H1 (cell line): Measurements from ENCODE around the gene DHRS3. TPM values are rescaled to one million over a fixed set of nuclear protein-coding genes. Genes with fewer than 3 reads are reported as not detected.

Experiments
- CTCF ChIA-PET: fragments of 300-600 bp; sonication (Branson Sonifier 250); formaldehyde crosslinking; loops from one replicate; lab custom pipeline; 2021; ENCODE audit not compliant: partially characterized antibody; lab: Charles Lee
- POLR2A ChIA-PET: fragments of 300-600 bp; sonication (Branson Sonifier 250); formaldehyde crosslinking; loops from one replicate; lab custom pipeline; 2021; ENCODE audit warnings: inconsistent platforms; ENCODE audit not compliant: partially characterized antibody; lab: Charles Lee
- DNase-seq, 2 experiments: peaks; one replicate each; pipeline versions ENCODE4 v3.0.0 to v3.0.0-alpha.2; 2010 to 2022; ENCODE audit warnings: low spot score in 2 of 2, low read depth in 1 of 2, mixed read lengths in 1 of 2
- FAIRE-seq: peaks from 2 replicates; lab custom pipeline; 2011; peaks lifted over from hg19 to GRCh38; lab: Jason Lieb, UNC
- H2AFZ ChIP-seq: 2 replicates; pipeline ENCODE4 v1.8.1; 2012; ENCODE audit warnings: low read length, inconsistent platforms
- H2AK5ac ChIP-seq: 2 replicates; pipeline ENCODE4 v1.6.1; 2013; ENCODE audit warnings: low read depth, low read length
- H2BK120ac ChIP-seq: replicated peaks from 2 replicates; pipeline ENCODE3; 2013; ENCODE audit warnings: low read depth, low read length, inconsistent platforms
- H2BK12ac ChIP-seq: 2 replicates; pipeline ENCODE4 v1.6.1; 2013; ENCODE audit warnings: low read depth, low read length
- H2BK15ac ChIP-seq: 2 replicates; pipeline ENCODE4 v1.6.1; 2013; ENCODE audit warnings: low read length
- H2BK20ac ChIP-seq: 2 replicates; pipeline ENCODE4 v1.6.1; 2013; ENCODE audit warnings: low read length
- H2BK5ac ChIP-seq: 2 replicates; pipeline ENCODE4 v1.6.1; 2013; ENCODE audit warnings: low read depth, low read length
- H3K14ac ChIP-seq: 2 replicates; pipeline ENCODE4 v1.6.1; 2013; ENCODE audit warnings: inconsistent platforms; ENCODE audit not compliant: insufficient read length
- H3K18ac ChIP-seq: 2 replicates; pipeline ENCODE4 v1.6.1; 2013; ENCODE audit warnings: low read length; ENCODE audit errors: extremely low read depth
- H3K23ac ChIP-seq: 2 replicates; pipeline ENCODE4 v1.6.1; 2013; ENCODE audit warnings: inconsistent platforms; ENCODE audit not compliant: insufficient read length
- H3K23me2 ChIP-seq: 2 replicates; pipeline ENCODE4 v1.6.1; 2013; ENCODE audit warnings: low read depth, low read length
- H3K27ac ChIP-seq: 2 replicates; pipeline ENCODE4 v1.6.1; 2011; ENCODE audit warnings: low read depth, low read length, inconsistent platforms
- H3K27me3 ChIP-seq, 4 experiments: replicated peaks in 1 of 4; 1 replicate in 1 of 4; 2 replicates in 3 of 4; pipeline versions ENCODE4 v1.6.1 to v1.8.1; 2011 to 2013; ENCODE audit warnings: low read length in 3 of 4, mild to moderate bottlenecking in 3 of 4, inconsistent platforms in 2 of 4, mixed read lengths in 2 of 4, moderate library complexity in 1 of 4; ENCODE audit not compliant: control insufficient read depth in 3 of 4, insufficient read depth in 3 of 4; ENCODE audit errors: extremely low read depth in 1 of 4
- H3K36me3 ChIP-seq, 4 experiments: 2 replicates each; pipeline versions ENCODE4 v1.6.1 to v1.8.1; 2011 to 2013; ENCODE audit warnings: mild to moderate bottlenecking in 4 of 4, low read length in 3 of 4, moderate library complexity in 2 of 4, control low read depth in 1 of 4, inconsistent platforms in 1 of 4; ENCODE audit not compliant: insufficient read depth in 4 of 4, control insufficient read depth in 2 of 4
- H3K4ac ChIP-seq: replicated peaks from 2 replicates; pipeline ENCODE3; 2013; ENCODE audit warnings: low read length, low read depth, mixed read lengths, inconsistent platforms; ENCODE audit not compliant: insufficient read length
- H3K4me1 ChIP-seq, 4 experiments: replicated peaks in 1 of 4; 1 replicate in 1 of 4; 2 replicates in 3 of 4; pipeline versions ENCODE4 v1.6.1 to v1.8.1; 2011 to 2013; ENCODE audit warnings: low read length in 3 of 4, inconsistent platforms in 2 of 4, mixed read lengths in 1 of 4; ENCODE audit not compliant: insufficient read depth in 4 of 4, control insufficient read depth in 3 of 4
- H3K4me2 ChIP-seq, 2 experiments: 2 replicates each; pipeline versions ENCODE4 v1.6.1 to v1.8.1; 2011 to 2013; ENCODE audit warnings: low read depth in 2 of 2, low read length in 2 of 2, control low read depth in 1 of 2, inconsistent platforms in 1 of 2, mild to moderate bottlenecking in 1 of 2; ENCODE audit not compliant: insufficient read depth in 1 of 2
- H3K4me3 ChIP-seq, 4 experiments: fragments of 200-600, 300-600 bp in 1 of 4; sonication (generic), shearing (Covaris generic), sonication (Bioruptor Twin) in 1 of 4; 2 replicates each; pipeline versions ENCODE4 v1.5.1 to v1.8.1; 2011 to 2016; ENCODE audit warnings: low read length in 4 of 4, low read depth in 3 of 4, control low read depth in 2 of 4, inconsistent platforms in 2 of 4, mild to moderate bottlenecking in 2 of 4, mixed read lengths in 1 of 4, moderate library complexity in 1 of 4; ENCODE audit not compliant: insufficient read depth in 2 of 4; ENCODE audit errors: extremely low read depth in 1 of 4
- H3K56ac ChIP-seq: replicated peaks from 2 replicates; pipeline ENCODE3; 2013; ENCODE audit warnings: low read depth, mild to moderate bottlenecking, mixed read lengths, low read length, inconsistent platforms; ENCODE audit not compliant: insufficient read length
- H3K79me1 ChIP-seq: 2 replicates; pipeline ENCODE4 v1.6.1; 2013; ENCODE audit warnings: low read depth, low read length, control low read depth
- H3K79me2 ChIP-seq, 2 experiments: 2 replicates each; pipeline versions ENCODE4 v1.6.1 to v1.8.1; 2012 to 2013; ENCODE audit warnings: low read length in 2 of 2, mild to moderate bottlenecking in 2 of 2, inconsistent platforms in 1 of 2; ENCODE audit not compliant: insufficient read depth in 2 of 2, control insufficient read depth in 1 of 2
- H3K9ac ChIP-seq, 4 experiments: replicated peaks in 1 of 4; 1 replicate in 1 of 4; 2 replicates in 3 of 4; pipeline versions ENCODE4 v1.6.1 to v1.8.1; 2011 to 2013; ENCODE audit warnings: low read depth in 3 of 4, low read length in 3 of 4, control low read depth in 2 of 4, mild to moderate bottlenecking in 2 of 4, moderate library complexity in 2 of 4, inconsistent platforms in 1 of 4; ENCODE audit errors: extremely low read depth in 1 of 4
- H3K9me3 ChIP-seq, 2 experiments: 2 replicates each; pipeline versions ENCODE4 v1.6.1 to v1.8.1; 2012 to 2013; ENCODE audit warnings: mild to moderate bottlenecking in 2 of 2, moderate library complexity in 2 of 2, control low read depth in 1 of 2, inconsistent platforms in 1 of 2, low read depth in 1 of 2, low read length in 1 of 2, mixed read lengths in 1 of 2; ENCODE audit not compliant: insufficient read depth in 2 of 2
- H4K20me1 ChIP-seq, 2 experiments: replicated peaks in 1 of 2; 2 replicates each; pipeline versions ENCODE3 to v1.8.1; 2011 to 2013; ENCODE audit warnings: inconsistent platforms in 2 of 2, low read length in 2 of 2, mild to moderate bottlenecking in 1 of 2; ENCODE audit not compliant: insufficient read depth in 2 of 2, control insufficient read depth in 1 of 2
- H4K5ac ChIP-seq: 2 replicates; pipeline ENCODE4 v1.6.1; 2013; ENCODE audit warnings: low read length, low read depth, mixed read lengths, inconsistent platforms; ENCODE audit not compliant: insufficient read length
- H4K8ac ChIP-seq: 2 replicates; pipeline ENCODE4 v1.8.0; 2013; ENCODE audit warnings: mild to moderate bottlenecking, moderate library complexity, low read length, inconsistent platforms; ENCODE audit not compliant: insufficient read depth; ENCODE audit errors: extremely low read depth
- H4K91ac ChIP-seq: replicated peaks from 2 replicates; pipeline ENCODE3; 2013; ENCODE audit warnings: low read length, mixed read lengths, inconsistent platforms; ENCODE audit not compliant: insufficient read length
- BCL11A ChIP-seq, 2 experiments: IDR thresholded peaks; one replicate each; pipeline ENCODE4 v1.6.1; 2011; ENCODE audit warnings: low read depth in 2 of 2, low read length in 2 of 2, mild to moderate bottlenecking in 2 of 2
- BRCA1 ChIP-seq: IDR thresholded peaks from 2 replicates; pipeline ENCODE4 v1.6.1; 2012; ENCODE audit warnings: low read depth, low read length, improper control_type of control experiment
- CBX5 ChIP-seq: fragments of 300-800, 300-1000 bp; sonication (generic); IDR thresholded peaks from 2 replicates; pipeline ENCODE4 v1.7.1; 2016; ENCODE audit warnings: antibody characterized with exemption, low read length, low read depth
- CHD1 ChIP-seq: IDR thresholded peaks from 2 replicates; pipeline ENCODE4 v1.6.1; 2012; ENCODE audit warnings: low read depth, low read length, improper control_type of control experiment
- CHD2 ChIP-seq: IDR thresholded peaks from 2 replicates; pipeline ENCODE4 v1.6.1; 2012; ENCODE audit warnings: low read length, improper control_type of control experiment
- KDM4A ChIP-seq: IDR thresholded peaks from one replicate; pipeline ENCODE4 v1.7.1; 2012; ENCODE audit warnings: low read depth, mild to moderate bottlenecking, moderate library complexity, low read length, inconsistent platforms; ENCODE audit not compliant: severe bottlenecking
- PHF8 ChIP-seq: fragments of 200-600 bp; sonication (generic); conservative IDR thresholded peaks from 2 replicates; pipeline ENCODE4 v1.7.1; 2012; ENCODE audit warnings: low read depth, mild to moderate bottlenecking, inconsistent platforms, low read length, moderate library complexity
- RNF2 ChIP-seq: fragments of 200-900, 300-1000 bp; sonication (generic); IDR thresholded peaks from 2 replicates; pipeline ENCODE4 v1.7.1; 2016; ENCODE audit warnings: borderline replicate concordance, low read depth, mild to moderate bottlenecking, antibody characterized with exemption, low read length; ENCODE audit not compliant: poor library complexity, severe bottlenecking; ENCODE audit errors: missing control alignments
- SP2 ChIP-seq: IDR thresholded peaks from 2 replicates; pipeline ENCODE4 v1.6.1; 2012; ENCODE audit warnings: mild to moderate bottlenecking, low read length, inconsistent platforms
- SP4 ChIP-seq: IDR thresholded peaks from 2 replicates; pipeline ENCODE4 v1.6.1; 2012; ENCODE audit warnings: low read length, inconsistent platforms
- SRF ChIP-seq: IDR thresholded peaks from 2 replicates; pipeline ENCODE4 v1.6.1; 2011; ENCODE audit warnings: mild to moderate bottlenecking, low read depth, low read length, moderate library complexity
- WGBS, 2 experiments: shearing (Covaris generic) in 1 of 2; methylation state at CpG; one replicate each; pipeline versions ENCODE4 v1.1.6 to v1.1.7; 2013 to 2015; ENCODE audit warnings: low lambda C conversion rate in 2 of 2, mixed read lengths in 2 of 2, inconsistent platforms in 1 of 2, low coverage in 1 of 2, missing lambda C conversion rate in 1 of 2; ENCODE audit not compliant: insufficient replicate concordance in 2 of 2, insufficient coverage in 1 of 2, insufficient read length in 1 of 2; ENCODE audit errors: extremely low coverage in 1 of 2, missing lambda C conversion rate in 1 of 2; 5-methylcytosine and 5-hydroxymethylcytosine counted together
- polyA plus RNA-seq, 7 experiments: library from polyadenylated mRNA; depleted of rRNA in 3 of 7; stranded (reverse) in 5 of 7; unstranded in 2 of 7; fragments of >200 nt in 5 of 7; fragments of 200-250 nt in 2 of 7; gene quantifications; 1 replicate in 5 of 7; 2 replicates in 1 of 7; 4 replicates in 1 of 7; pipeline versions ENCODE4 v1.2.1 to v1.2.3, GENCODE V29; 2011 to 2013; ENCODE audit warnings: missing spikeins in 2 of 7, mixed read lengths in 2 of 7
- total RNA-seq: library from RNA; stranded (reverse); fragmentation: NEBNext Ultra II Directional; extraction: Animal tissue kit (Norgen Biotek cat#: 25700); gene quantifications from 2 replicates; pipeline ENCODE4 v1.2.1, GENCODE V29; 2021
- TF ChIP-seq, protein P1 (sequence below): IDR thresholded peaks from 2 replicates; pipeline ENCODE4 v1.6.1; 2011; ENCODE audit warnings: low read length, improper control_type of control experiment

Gene DHRS3
- total and polyA plus RNA-seq, 2 of the 8 experiments (the other 6 are each of a cell fraction or from before 2014, with no cell fraction given) = 32.5 to 36.4 TPM

DNA sequence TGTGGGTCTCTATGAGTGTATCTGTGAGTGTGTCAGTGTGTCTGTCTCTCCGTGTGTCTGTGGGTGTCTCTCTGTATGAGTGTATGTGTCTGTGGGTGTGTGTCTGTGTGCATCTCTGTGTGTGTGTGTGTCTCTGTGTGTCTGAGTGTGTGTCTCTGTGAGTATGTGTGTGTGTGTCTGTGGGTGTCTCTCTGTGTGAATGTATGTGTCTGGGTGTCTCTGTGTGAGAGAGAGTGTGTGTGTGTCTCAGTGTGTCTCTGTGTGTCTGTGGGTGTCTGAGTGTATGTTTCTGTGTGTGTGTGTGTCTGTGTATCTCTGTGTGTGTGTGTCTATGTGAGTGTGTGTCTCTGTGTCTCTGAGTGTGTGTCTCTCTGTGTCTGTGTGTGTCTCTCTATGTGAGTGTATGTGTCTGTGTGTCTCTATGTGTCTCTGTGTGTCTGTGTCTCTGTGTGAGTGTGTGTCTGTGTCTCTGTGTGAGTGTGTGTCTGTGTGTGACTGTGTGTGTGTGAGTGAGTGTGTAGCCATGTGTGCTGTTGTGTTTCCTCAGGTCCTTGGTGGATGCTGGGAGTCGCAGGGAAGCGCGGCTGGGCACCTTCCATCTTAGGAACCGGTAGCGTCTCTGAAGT is 33.0 kb downstream of the DHRS3 start:
- H3K27me3 ChIP-seq = no peaks in the 10 kb centered on the region
- H3K4me3 ChIP-seq = no peak overlapping the region
- H3K79me2 ChIP-seq = no peaks in the 10 kb centered on the region; a peak in 2 of 4 replicates
- no peaks in the 10 kb centered on the region; a peak in 1 of 7 replicates for H3K4me1 ChIP-seq
- DNase-seq (no peak), FAIRE-seq (no peak)
- H3K14ac ChIP-seq = no peak overlapping the region
- H4K20me1 ChIP-seq = peaks cover 0 to 18% of the 10 kb centered on the region in 2 experiments
- H2AK5ac ChIP-seq = no peak overlapping the region
- no peaks in the 10 kb centered on the region; the same call in none of the 2 replicates for H3K79me1 ChIP-seq
- no peak overlapping the region for H4K91ac ChIP-seq
- WGBS, 2 experiments = 76% methylated on average over 6 of the region's 6 CpGs; no CpG with 5 or more reads in 1 of the 2 experiments
- no peak overlapping the region for H2BK5ac ChIP-seq
- no peak overlapping the region for H2AFZ ChIP-seq
- CTCF ChIA-PET = interaction anchor here (1.4 kb wide), 1 partner anchor 9 kb away, joined by 3 read pairs; no protein-coding TSS in a partner anchor
- no peak overlapping the region for H2BK12ac ChIP-seq
- no peak overlapping the region for H3K18ac ChIP-seq
- no peak overlapping the region for H3K4me2 ChIP-seq
- peaks cover 0 to 13% (median 4%) of the 10 kb centered on the region in 4 experiments; a peak in 5 of 8 replicates for H3K36me3 ChIP-seq
- H2BK120ac ChIP-seq = no peak overlapping the region
- H3K9me3 ChIP-seq = no peaks in the 10 kb centered on the region
- no peak overlapping the region for H3K27ac ChIP-seq
- H4K8ac ChIP-seq = 0 out of 2 replicates have a peak overlapping the region, but pooled peaks have one; percentile 14
- no peak overlapping the region for H3K9ac ChIP-seq
- H3K56ac ChIP-seq = peak overlapping the region; percentile 75
- H2BK20ac ChIP-seq = no peak overlapping the region
- no peak overlapping the region for H4K5ac ChIP-seq
- no peak overlapping the region for H2BK15ac ChIP-seq
- no peak overlapping the region for H3K4ac ChIP-seq
- H3K23ac ChIP-seq = no peak overlapping the region
- POLR2A ChIA-PET = no interaction called here
- H3K23me2 ChIP-seq = peaks cover 17% of the 10 kb centered on the region; the same call in 1 of the 2 replicates
- TF ChIP-seq SP4 (no peak), RNF2 (no peak), CBX5 (no peak), SP2 (no peak), BRCA1 (no peak), PHF8 (no peak), CHD2 (no peak), KDM4A (no peak), CHD1 (no peak), SRF (no peak), BCL11A (IDR thresholded peaks at IDR 0.05; ENCODE audit: low read depth in 2 of 2, low read length in 2 of 2) (no peak)
- TF ChIP-seq, protein P1, sequence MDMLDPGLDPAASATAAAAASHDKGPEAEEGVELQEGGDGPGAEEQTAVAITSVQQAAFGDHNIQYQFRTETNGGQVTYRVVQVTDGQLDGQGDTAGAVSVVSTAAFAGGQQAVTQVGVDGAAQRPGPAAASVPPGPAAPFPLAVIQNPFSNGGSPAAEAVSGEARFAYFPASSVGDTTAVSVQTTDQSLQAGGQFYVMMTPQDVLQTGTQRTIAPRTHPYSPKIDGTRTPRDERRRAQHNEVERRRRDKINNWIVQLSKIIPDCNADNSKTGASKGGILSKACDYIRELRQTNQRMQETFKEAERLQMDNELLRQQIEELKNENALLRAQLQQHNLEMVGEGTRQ = no peak
